Thymus (tissue), 11 donors: ENCODE results near the gene KIFAP3. TPM values are rescaled to one million over a fixed set of nuclear protein-coding genes. Genes with fewer than 3 reads are reported as not detected.

Experiments used
- DNase-seq, 9 donors: peaks; one replicate each; pipeline ENCODE4 v3.0.0-alpha.2; 2013; ENCODE audit warnings: low spot score in 9 of 9, low read depth in 6 of 9, missing footprints in 1 of 9
- H3K27ac ChIP-seq, 2 donors: one replicate each; pipeline ENCODE4 v1.5.1; 2013; ENCODE audit warnings: control low read depth in 1 of 2, low read depth in 1 of 2, low read length in 1 of 2, mild to moderate bottlenecking in 1 of 2, moderate library complexity in 1 of 2
- H3K27me3 ChIP-seq, 2 donors: one replicate each; pipeline ENCODE4 v1.5.1; 2013; ENCODE audit warnings: low read length in 1 of 2; ENCODE audit not compliant: control insufficient read depth in 2 of 2, insufficient read depth in 1 of 2
- H3K36me3 ChIP-seq, 2 donors: one replicate each; pipeline ENCODE4 v1.5.1; 2013; ENCODE audit warnings: low read length in 1 of 2, mild to moderate bottlenecking in 1 of 2, moderate library complexity in 1 of 2; ENCODE audit not compliant: control insufficient read depth in 2 of 2, insufficient read depth in 2 of 2
- H3K4me1 ChIP-seq, 2 donors: one replicate each; pipeline ENCODE4 v1.5.1; 2013; ENCODE audit warnings: low read length in 2 of 2; ENCODE audit not compliant: control insufficient read depth in 2 of 2, insufficient read depth in 2 of 2
- H3K4me3 ChIP-seq, 2 donors: one replicate each; pipeline ENCODE4 v1.5.1; 2013; ENCODE audit warnings: low read length in 2 of 2, control low read depth in 1 of 2, mild to moderate bottlenecking in 1 of 2
- H3K9me3 ChIP-seq, 2 donors: one replicate each; pipeline ENCODE4 v1.5.1; 2013; ENCODE audit warnings: low read length in 1 of 2, mild to moderate bottlenecking in 1 of 2; ENCODE audit not compliant: control insufficient read depth in 2 of 2, insufficient read depth in 1 of 2
- WGBS: extraction: QIAGEN DNeasy Blood & Tissue Kit; methylation state at CpG from one replicate; pipeline ENCODE4 v1.1.7; 2013; 5-methylcytosine and 5-hydroxymethylcytosine counted together
- polyA plus RNA-seq: library from polyadenylated mRNA; stranded (reverse); fragments of 200-250 nt; gene quantifications from one replicate; pipeline ENCODE4 v1.2.3, GENCODE V29; 2013
- total RNA-seq: library from RNA; stranded (reverse); fragments of 120-200 nt; gene quantifications from one replicate; pipeline ENCODE4 v1.2.4, GENCODE V29; 2013
- donor health status: healthy.

The KIFAP3 gene
- total and polyA plus RNA-seq, 2 donors = 19.5 to 25.8 TPM

DNA sequence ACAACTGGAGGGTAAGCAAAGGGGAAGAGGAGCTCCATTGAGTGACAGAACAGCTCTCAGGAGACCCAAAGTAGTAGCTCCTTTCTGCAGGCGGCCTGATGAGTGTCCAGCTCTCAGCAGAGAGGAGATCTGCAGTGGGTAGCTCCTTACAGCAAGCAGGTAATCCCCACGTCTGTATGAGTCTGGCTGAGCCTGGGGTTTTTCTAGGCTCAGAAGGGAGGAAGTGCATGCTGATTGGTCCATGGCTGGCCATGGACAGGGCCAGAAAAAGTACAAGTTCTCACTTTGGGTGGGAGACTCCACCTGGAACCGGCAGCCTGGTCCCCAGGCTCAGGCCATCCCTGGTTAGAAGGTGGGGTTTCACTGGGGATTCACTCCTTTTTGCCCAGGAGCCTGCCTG is 129.9 kb downstream of the KIFAP3 start:
- Histone ChIP-seq H3K4me3 (no peak overlapping the region), H3K4me1 (no peaks in the 10 kb centered on the region), H3K36me3 (peaks cover 0 to 4% of the 10 kb centered on the region in 2 donors), H3K27me3 (no peaks in the 10 kb centered on the region), H3K27ac (no peak overlapping the region), H3K9me3 (no peaks in the 10 kb centered on the region)
- 94% methylated on average over 3 of the region's 3 CpGs for WGBS
- DNase-seq = no peak

DNA sequence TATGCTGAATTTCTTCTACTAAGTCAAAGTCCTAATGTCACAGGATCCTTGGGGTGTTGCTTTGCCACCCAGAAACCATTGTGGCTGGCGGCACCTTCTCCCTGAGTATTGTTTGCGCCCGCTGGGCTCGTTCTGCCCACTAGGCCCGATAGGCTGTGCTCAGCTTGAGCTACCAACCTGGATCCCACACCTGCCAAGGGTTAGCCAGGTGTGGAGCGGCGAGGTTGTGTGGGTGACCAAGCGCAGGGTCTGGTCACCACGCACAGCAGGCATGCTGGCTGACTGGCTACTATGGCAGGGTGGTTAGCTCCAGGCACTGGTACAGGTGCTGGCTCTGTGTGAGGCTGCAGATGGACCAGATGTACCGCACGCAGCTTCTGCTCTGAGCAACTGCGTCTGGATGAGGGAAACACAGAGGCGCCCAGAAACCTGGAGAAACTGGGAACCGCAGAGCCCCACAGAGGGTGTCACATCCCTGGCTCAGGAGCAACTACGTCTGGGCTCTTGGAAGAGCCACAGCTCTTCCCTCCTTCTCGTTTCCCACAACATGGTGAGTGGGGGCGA is 130.4 kb downstream of the KIFAP3 start:
- Histone ChIP-seq H3K4me1 (no peaks in the 10 kb centered on the region), H3K36me3 (peaks cover 0 to 4% of the 10 kb centered on the region in 2 donors), H3K9me3 (no peaks in the 10 kb centered on the region), H3K27me3 (no peaks in the 10 kb centered on the region), H3K4me3 (no peak overlapping the region), H3K27ac (no peak overlapping the region)
- no peak for DNase-seq
- 90% methylated on average over 17 of the region's 17 CpGs for WGBS

DNA sequence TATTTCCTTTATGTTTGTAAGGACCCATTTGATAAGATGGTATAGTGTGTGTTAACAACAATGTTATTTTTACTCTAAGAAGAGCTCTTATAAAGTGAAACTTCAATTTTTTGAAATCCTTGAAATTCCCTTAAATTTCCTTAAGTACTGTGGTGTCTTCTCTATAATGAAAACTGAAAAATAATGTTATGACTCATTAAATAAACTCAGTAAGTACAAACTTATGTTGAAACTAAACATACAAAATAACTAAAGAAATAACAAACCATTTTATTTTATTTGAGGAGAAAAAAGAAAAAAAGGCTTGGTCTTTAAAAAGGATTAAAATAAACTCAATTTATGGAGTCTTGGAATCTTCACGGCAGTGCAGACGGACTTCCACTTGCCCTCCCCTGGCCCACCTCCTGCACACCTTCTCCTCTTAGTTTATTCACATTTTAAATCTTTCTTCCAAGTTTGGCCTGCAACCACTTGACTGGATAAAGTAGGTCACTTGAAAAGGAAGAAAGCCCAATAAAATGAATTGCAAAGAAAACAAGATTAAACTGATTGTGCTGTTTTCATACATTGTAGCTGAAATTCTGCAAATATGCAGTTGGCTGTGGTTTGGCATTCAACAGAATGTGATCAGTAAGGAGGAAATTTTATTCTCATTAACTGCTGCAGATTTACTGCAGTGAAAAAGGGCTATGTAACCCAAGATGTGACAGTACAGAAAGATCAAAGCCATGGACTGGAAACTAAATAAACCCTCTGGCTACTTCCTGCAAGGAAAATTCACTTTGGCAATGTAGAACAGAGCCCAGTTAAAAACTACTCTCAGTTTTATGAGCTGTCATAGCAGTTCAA is 132.3 kb downstream of the KIFAP3 start:
- no peak for DNase-seq

DNA sequence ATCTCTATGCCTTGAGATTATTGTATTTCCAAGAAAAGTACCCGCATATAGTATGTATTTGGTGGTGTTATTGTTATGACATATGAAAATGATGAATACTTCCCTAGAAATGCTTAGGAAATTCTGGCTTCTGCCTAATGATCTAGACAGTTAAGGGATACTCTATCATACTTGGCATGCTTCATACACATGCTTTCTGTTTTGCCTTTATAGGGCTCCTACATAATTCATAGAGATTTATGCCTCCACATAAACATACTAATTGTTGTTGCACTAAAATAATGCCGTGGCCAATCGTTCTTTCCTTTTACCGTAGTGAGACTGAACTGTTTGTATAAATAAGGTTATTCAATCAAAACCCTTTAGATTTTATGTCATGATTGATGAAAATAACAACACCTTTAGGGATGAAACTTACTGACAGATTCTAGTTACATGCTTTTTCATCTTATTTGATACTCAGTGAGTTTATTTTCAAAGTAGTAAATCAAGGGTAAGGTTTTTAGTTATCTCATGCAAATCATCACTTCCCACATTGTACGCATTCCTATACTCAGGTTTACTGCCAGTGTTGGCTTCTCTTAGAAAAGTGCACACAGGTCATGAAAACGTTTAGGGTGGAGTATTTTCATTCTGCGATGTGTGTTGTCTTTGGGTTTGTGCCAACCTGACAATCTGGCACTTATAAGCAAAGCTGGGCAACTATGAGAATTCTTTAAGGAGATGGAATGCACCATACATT is 140.3 kb downstream of the KIFAP3 start:
- no peaks in the 10 kb centered on the region for H3K27me3 ChIP-seq
- no peaks in the 10 kb centered on the region for H3K4me1 ChIP-seq
- 89% methylated on average over 7 of the region's 7 CpGs for WGBS
- H3K27ac ChIP-seq = no peak overlapping the region
- no peak overlapping the region for H3K4me3 ChIP-seq
- no peaks in the 10 kb centered on the region for H3K9me3 ChIP-seq
- no peaks in the 10 kb centered on the region for H3K36me3 ChIP-seq
- DNase-seq = no peak

More for the DNA sequence above, 132.3 kb downstream of the KIFAP3 start:
- H3K4me3 ChIP-seq = no peak overlapping the region
- H3K9me3 ChIP-seq = no peaks in the 10 kb centered on the region
- 95% methylated on average over 2 of the region's 2 CpGs for WGBS
- H3K27me3 ChIP-seq = no peaks in the 10 kb centered on the region
- H3K36me3 ChIP-seq = peaks cover 0 to 4% of the 10 kb centered on the region in 2 donors
- H3K4me1 ChIP-seq = no peaks in the 10 kb centered on the region
- H3K27ac ChIP-seq = no peak overlapping the region

DNA sequence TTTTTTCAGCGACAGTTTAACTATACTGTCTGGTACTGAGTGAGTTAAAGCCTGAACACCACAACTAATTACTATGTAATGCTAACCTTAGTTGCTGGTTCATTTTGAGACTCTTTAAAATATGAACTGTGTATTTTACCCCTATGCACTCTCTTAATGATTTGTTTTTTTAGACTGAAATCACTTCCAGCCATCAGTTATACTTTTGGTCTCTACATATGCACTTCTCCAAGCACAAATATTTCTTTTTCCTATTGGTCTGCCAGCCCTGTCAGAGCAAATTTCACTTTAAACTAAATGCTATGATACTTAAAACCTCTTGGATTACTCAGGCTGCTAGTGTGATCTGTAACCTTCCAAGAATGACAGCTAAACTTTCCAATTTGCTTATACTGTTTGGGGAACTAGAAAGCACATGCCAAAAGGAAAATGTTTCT is 142.7 kb downstream of the KIFAP3 start:
- Histone ChIP-seq H3K27me3 (no peaks in the 10 kb centered on the region), H3K27ac (no peak overlapping the region), H3K4me1 (no peaks in the 10 kb centered on the region), H3K9me3 (no peaks in the 10 kb centered on the region), H3K36me3 (no peaks in the 10 kb centered on the region), H3K4me3 (no peak overlapping the region)
- DNase-seq = no peak
- 94% methylated on average over 1 of the region's 1 CpG for WGBS

GRCh38 chr1:169929210-169929526 is 145.3 kb downstream of the KIFAP3 start:
- no peaks in the 10 kb centered on the region for H3K9me3 ChIP-seq
- H3K27me3 ChIP-seq = no peaks in the 10 kb centered on the region
- WGBS = 40% methylated on average over 1 of the region's 1 CpG
- no peak overlapping the region for H3K4me3 ChIP-seq
- no peak overlapping the region for H3K27ac ChIP-seq
- no peak for DNase-seq
- no peaks in the 10 kb centered on the region for H3K36me3 ChIP-seq
- no peaks in the 10 kb centered on the region for H3K4me1 ChIP-seq

GRCh38 chr1:169928438-169929209 is 145.9 kb downstream of the KIFAP3 start:
- Histone ChIP-seq H3K36me3 (no peaks in the 10 kb centered on the region), H3K4me3 (no peak overlapping the region), H3K27ac (no peak overlapping the region), H3K27me3 (no peaks in the 10 kb centered on the region), H3K4me1 (no peaks in the 10 kb centered on the region), H3K9me3 (no peaks in the 10 kb centered on the region)
- peak in 8 of 9 donors; percentile 10 to 66 (median 34) for DNase-seq
- WGBS = 54% methylated on average over 6 of the region's 6 CpGs

GRCh38 chr1:169925505-169926482 is 148.7 kb downstream of the KIFAP3 start:
- no peak overlapping the region for H3K27ac ChIP-seq
- DNase-seq = peak in 3 of 9 donors; percentile 2 to 38 (median 2)
- no peaks in the 10 kb centered on the region for H3K36me3 ChIP-seq
- no peaks in the 10 kb centered on the region for H3K4me1 ChIP-seq
- H3K27me3 ChIP-seq = no peaks in the 10 kb centered on the region
- no peak overlapping the region for H3K4me3 ChIP-seq
- WGBS = 64% methylated on average over 3 of the region's 3 CpGs
- no peaks in the 10 kb centered on the region for H3K9me3 ChIP-seq
